PC-3 (cell line): ENCODE data around the gene C3orf52.

Experiments used
- EZH2 ChIP-seq: fragments of 300-600 bp; sonication (generic); IDR thresholded peaks from one replicate; pipeline ENCODE4 v1.6.1; 2017; ENCODE audit warnings: antibody characterized with exemption, mild to moderate bottlenecking, low read length; ENCODE audit not compliant: unreplicated experiment
- EZH2phosphoT487 ChIP-seq: fragments of 300-600 bp; sonication (generic); IDR thresholded peaks from 2 replicates; pipeline ENCODE4 v1.6.1; 2018; ENCODE audit warnings: mild to moderate bottlenecking, antibody characterized with exemption, low read length, borderline replicate concordance
- TF ChIP-seq, protein P1 (sequence below): fragments of 300-600 bp; sonication (generic); conservative IDR thresholded peaks from 2 replicates; pipeline ENCODE4 v1.5.1; 2017; ENCODE audit warnings: antibody characterized with exemption, low read depth, mild to moderate bottlenecking, low read length

DNA sequence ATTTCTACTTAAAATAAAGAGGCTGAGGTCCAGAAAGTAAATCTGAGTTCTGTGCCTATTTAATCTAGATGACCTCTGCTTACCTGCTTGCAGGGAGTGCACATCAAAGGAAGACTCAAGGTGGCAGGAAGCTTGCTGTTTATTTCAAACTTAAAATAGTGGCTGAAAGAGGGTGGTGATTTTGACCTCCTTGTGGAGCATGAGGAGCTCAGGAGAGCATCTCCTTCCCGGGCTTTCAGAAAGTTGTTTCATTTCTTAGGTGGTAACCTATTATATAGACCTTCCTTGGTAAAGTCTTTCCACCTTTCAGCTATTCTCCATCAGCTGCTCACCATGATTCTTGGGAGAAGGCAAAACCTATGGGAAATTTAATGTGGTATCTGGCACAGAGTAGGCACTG, 46.4 kb downstream of the C3orf52 start:
- TF ChIP-seq, protein P1, sequence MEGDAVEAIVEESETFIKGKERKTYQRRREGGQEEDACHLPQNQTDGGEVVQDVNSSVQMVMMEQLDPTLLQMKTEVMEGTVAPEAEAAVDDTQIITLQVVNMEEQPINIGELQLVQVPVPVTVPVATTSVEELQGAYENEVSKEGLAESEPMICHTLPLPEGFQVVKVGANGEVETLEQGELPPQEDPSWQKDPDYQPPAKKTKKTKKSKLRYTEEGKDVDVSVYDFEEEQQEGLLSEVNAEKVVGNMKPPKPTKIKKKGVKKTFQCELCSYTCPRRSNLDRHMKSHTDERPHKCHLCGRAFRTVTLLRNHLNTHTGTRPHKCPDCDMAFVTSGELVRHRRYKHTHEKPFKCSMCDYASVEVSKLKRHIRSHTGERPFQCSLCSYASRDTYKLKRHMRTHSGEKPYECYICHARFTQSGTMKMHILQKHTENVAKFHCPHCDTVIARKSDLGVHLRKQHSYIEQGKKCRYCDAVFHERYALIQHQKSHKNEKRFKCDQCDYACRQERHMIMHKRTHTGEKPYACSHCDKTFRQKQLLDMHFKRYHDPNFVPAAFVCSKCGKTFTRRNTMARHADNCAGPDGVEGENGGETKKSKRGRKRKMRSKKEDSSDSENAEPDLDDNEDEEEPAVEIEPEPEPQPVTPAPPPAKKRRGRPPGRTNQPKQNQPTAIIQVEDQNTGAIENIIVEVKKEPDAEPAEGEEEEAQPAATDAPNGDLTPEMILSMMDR = no peak
- TF ChIP-seq EZH2 (no peak), EZH2phosphoT487 (no peak)
